ENCODE results near the gene AKR1E2. TPM values are rescaled to one million over a fixed set of nuclear protein-coding genes. Genes with fewer than 3 reads are reported as not detected.

The AKR1E2 gene
- total and polyA plus RNA-seq, 9 of the 15 experiments (the other 6 are each of a cell fraction or from before 2014, with no cell fraction given) = 4.2 to 16.6 (median 9.8) TPM

GRCh38 chr10:4819707-4820106, 6.3 kb upstream of the AKR1E2 start (continued):
- TF ChIP-seq JUND (IDR thresholded peaks at IDR 0.05; ENCODE audit: borderline replicate concordance, low read depth, low read length) (peak; percentile 22; the same call in 1 of the 2 replicates), JUND (tag; IDR thresholded peaks at IDR 0.05; ENCODE audit: borderline replicate concordance, low read depth, low read length) (peak; percentile 14; the same call in 1 of the 3 replicates), ZNF134 (CRISPR knock-in tag; conservative IDR thresholded peaks at IDR 0.05) (no peak), ZNF318 (IDR thresholded peaks at IDR 0.05; ENCODE audit: borderline replicate concordance in 1 of 2, low read depth in 1 of 2) (no peak), ZNF592 (IDR thresholded peaks at IDR 0.05) (0 out of 2 replicates have a peak, but pooled peaks have one; percentile 28), ILF3 (IDR thresholded peaks at IDR 0.05; ENCODE audit: borderline replicate concordance) (no peak), PKNOX1 (IDR thresholded peaks at IDR 0.05) (peak; percentile 71), XRCC5 (IDR thresholded peaks at IDR 0.05; ENCODE audit: low read depth, low read length) (no peak), MECOM (CRISPR knock-in tag; IDR thresholded peaks at IDR 0.05) (peak; percentile 78), ZNF780A (CRISPR knock-in tag; IDR thresholded peaks at IDR 0.05) (no peak), IRF1 (CRISPR knock-in tag; IDR thresholded peaks at IDR 0.05; ENCODE audit: borderline replicate concordance) (no peak), ZC3H4 (CRISPR knock-in tag; IDR thresholded peaks at IDR 0.05; ENCODE audit: borderline replicate concordance) (no peak), CREBBP (IDR thresholded peaks at IDR 0.05; ENCODE audit: low read depth, low read length) (no peak)
